LNCaP clone FGC (cell line): ENCODE results near the gene KPNB1.

Experiments
- DNase-seq: peaks from one replicate; pipeline ENCODE4 v3.0.0-alpha.2; 2011; ENCODE audit warnings: low read depth
- H3K4me3 ChIP-seq: 2 replicates; pipeline ENCODE4 v1.5.1; 2011; ENCODE audit warnings: mild to moderate bottlenecking, low read depth, low read length, control low read depth
- TF ChIP-seq, protein P1 (sequence below): IDR thresholded peaks from 2 replicates; pipeline ENCODE4 v1.5.1; 2012; ENCODE audit warnings: mild to moderate bottlenecking; ENCODE audit not compliant: control insufficient read depth, insufficient read depth; ENCODE audit errors: extremely low read depth

KPNB1 gene

GRCh38 chr17:47720754-47721533 is 71.2 kb downstream of the KPNB1 start:
- TF ChIP-seq, protein P1, sequence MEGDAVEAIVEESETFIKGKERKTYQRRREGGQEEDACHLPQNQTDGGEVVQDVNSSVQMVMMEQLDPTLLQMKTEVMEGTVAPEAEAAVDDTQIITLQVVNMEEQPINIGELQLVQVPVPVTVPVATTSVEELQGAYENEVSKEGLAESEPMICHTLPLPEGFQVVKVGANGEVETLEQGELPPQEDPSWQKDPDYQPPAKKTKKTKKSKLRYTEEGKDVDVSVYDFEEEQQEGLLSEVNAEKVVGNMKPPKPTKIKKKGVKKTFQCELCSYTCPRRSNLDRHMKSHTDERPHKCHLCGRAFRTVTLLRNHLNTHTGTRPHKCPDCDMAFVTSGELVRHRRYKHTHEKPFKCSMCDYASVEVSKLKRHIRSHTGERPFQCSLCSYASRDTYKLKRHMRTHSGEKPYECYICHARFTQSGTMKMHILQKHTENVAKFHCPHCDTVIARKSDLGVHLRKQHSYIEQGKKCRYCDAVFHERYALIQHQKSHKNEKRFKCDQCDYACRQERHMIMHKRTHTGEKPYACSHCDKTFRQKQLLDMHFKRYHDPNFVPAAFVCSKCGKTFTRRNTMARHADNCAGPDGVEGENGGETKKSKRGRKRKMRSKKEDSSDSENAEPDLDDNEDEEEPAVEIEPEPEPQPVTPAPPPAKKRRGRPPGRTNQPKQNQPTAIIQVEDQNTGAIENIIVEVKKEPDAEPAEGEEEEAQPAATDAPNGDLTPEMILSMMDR, result no peak
- peak; percentile 6 for DNase-seq
- H3K4me3 ChIP-seq, result no peak overlapping the region

GRCh38 chr17:47721725-47722124 is 72.0 kb downstream of the KPNB1 start:
- no peak for DNase-seq
- TF ChIP-seq, protein P1, result no peak
- no peak overlapping the region for H3K4me3 ChIP-seq

- TF ChIP-seq, protein P1, result no peak
- DNase-seq, result no peak
- H3K4me3 ChIP-seq, result no peak overlapping the region
These were observed 75.0 kb downstream of the KPNB1 start for GRCh38 chr17:47724705-47725104.

- DNase-seq, result no peak
- TF ChIP-seq, protein P1, result no peak
- no peak overlapping the region for H3K4me3 ChIP-seq
These were observed 75.9 kb downstream of the KPNB1 start for GRCh38 chr17:47725446-47726111.

DNA sequence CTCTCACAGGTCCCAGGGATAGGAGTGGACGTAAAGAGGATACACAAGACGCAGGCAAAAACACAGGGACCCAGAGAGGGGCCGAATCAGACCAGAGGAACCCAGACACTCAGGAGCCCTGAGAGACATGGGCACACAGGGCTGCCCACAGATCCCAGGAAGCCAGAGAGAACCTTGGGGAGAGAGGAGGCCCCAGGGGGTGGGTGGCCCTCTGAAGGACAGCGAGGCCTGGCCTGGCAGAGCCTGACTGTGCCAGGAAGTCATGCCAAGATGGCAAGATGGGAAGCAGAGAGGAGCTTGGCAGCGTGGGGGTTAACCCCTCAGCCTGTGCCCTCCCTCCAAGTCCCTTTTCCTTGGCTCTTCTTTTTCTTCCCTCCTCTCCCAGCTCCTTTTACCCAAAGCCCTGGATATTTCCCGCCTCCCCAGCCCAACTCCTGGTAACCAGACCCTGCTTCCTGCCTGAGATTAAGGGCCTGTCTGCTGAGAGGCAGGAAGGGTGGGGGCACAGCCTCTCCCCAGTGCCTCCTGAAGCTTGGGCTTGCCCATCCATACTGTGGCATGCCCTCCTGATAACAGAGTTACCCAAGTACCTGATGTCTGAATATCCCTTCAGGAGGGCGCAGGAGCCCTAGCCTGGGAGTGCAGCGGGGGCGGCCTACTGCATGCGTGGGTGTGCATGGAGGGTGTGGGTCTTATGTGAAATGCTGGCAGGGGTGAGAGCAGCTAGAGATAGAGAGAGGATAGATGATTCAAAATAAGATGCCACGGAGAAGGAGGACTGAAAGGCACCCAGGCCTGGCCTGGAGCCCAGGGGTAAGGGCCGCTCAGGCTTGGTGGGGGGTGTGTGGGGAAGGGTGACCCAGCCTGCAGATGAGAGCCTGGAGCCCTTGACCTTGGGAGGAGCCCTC is 77.3 kb downstream of the KPNB1 start:
- H3K4me3 ChIP-seq, result no peak overlapping the region
- TF ChIP-seq, protein P1, result no peak
- DNase-seq, result no peak

DNA sequence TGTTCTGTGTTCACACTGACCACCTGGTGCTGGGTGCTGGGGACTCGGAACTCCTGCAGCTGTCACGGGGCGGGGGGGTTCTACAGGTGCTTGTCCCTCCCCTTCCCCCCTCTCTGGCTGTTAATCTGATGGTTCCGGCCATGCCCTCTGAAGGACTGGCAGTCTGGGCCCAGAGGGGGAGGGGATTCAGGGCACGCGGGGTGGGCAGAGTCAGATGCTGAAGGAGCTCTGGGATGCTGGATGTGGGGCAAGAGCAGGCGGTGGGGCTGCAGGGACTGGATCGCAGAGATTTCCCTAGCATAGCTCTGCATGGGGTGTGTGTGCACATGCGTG is 78.0 kb downstream of the KPNB1 start:
- TF ChIP-seq, protein P1, result no peak
- H3K4me3 ChIP-seq, result no peak overlapping the region
- no peak for DNase-seq
